ENCODE data around the gene ATP6V0D1.

Gene ATP6V0D1

DNA sequence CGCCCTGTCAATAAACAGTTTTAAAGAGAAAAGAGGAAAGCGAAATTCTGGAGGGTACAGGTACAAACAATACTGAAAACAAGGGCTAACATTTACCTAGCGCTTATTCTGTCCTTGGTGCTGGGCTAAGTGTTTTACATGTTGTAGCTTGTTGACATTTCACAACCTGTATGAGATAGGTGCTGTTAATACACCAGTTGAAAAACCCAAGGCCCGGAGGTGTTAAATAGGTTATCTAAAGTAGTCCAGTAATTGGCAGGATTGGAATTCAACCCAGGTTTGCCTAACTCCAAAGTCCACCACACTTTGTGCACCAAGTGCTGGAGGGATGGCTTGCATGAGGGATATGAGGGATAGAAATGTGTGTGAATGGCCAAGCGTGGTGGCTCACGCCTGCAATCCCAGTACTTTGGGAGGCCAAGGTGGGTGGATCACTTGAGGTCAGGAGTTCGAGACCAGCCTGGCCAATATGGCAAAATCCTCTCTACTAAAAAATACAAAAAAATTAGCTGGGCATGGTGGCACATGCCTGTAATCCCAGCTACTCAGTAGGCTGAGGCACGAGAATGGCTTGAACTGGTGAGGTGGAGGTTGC, 2.9 kb downstream of the ATP6V0D1 start:
- H3K9me3 Mint-ChIP-seq = no peaks in the 10 kb centered on the region

DNA sequence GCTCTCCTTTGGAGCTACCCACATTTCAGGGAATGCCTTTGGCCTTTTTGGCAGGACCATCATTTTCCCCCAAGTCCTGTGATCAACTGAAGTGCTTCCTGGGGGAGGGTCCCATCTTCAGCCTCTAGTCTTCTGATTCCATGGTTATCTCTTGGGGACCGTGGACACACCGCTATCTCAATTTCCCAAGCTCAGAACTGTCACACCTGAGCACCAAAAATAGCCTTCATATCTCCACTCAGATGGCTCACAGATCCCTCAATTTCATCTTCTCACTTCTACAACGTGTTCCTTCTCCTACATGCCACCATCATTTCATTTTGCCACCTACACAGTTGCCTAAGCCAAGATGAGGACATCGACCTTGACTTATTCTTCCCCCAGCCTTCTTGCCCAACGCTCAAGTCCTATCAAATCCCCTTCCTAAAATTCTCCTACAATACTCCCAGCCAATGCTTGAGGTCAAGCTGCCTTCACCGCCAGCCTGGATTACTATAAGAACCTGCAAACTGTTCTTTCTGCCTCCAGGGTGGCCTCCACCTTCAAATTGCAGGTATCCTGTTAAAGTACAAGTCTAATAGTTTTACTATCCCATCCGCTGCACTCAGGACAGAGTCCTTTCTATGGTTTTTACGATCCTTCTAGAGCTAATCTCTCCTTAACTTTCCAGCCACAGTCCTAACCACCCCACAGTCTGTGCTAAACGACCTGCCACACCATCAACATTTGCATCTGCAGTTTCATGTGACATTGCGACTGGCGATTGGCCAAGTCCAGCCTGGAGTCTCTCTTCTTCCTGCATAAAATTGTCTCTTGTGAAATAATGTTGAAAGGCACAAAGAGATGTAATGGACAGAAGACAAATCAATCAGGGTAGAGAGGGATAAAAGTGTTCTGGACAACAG, 6.2 kb downstream of the ATP6V0D1 start:
- H3K27ac Mint-ChIP-seq = no peak overlapping the region
- H3K9me3 Mint-ChIP-seq = no peaks in the 10 kb centered on the region
- TF ChIP-seq, protein P1, sequence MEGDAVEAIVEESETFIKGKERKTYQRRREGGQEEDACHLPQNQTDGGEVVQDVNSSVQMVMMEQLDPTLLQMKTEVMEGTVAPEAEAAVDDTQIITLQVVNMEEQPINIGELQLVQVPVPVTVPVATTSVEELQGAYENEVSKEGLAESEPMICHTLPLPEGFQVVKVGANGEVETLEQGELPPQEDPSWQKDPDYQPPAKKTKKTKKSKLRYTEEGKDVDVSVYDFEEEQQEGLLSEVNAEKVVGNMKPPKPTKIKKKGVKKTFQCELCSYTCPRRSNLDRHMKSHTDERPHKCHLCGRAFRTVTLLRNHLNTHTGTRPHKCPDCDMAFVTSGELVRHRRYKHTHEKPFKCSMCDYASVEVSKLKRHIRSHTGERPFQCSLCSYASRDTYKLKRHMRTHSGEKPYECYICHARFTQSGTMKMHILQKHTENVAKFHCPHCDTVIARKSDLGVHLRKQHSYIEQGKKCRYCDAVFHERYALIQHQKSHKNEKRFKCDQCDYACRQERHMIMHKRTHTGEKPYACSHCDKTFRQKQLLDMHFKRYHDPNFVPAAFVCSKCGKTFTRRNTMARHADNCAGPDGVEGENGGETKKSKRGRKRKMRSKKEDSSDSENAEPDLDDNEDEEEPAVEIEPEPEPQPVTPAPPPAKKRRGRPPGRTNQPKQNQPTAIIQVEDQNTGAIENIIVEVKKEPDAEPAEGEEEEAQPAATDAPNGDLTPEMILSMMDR (IDR thresholded peaks at IDR 0.05; ENCODE audit: unreplicated experiment in 3 of 3) = no peak
- peaks cover 17% of the 10 kb centered on the region for H3K4me1 Mint-ChIP-seq
- no peaks in the 10 kb centered on the region for H3K36me3 Mint-ChIP-seq (ENCODE audit: low read depth)
- no peaks in the 10 kb centered on the region for H3K27me3 Mint-ChIP-seq (ENCODE audit: low read depth)
- no peak overlapping the region for H3K4me3 Mint-ChIP-seq

More for the DNA sequence above, 2.9 kb downstream of the ATP6V0D1 start:
- TF ChIP-seq, protein P1 (IDR thresholded peaks at IDR 0.05; ENCODE audit: unreplicated experiment in 3 of 3) = no peak
- H3K4me3 Mint-ChIP-seq = peak overlapping the region; percentile 58 to 85 (median 77)
- H3K36me3 Mint-ChIP-seq (ENCODE audit: low read depth) = no peaks in the 10 kb centered on the region
- H3K27ac Mint-ChIP-seq = peak overlapping the region in 1 of 3 experiments; percentile 27
- H3K4me1 Mint-ChIP-seq = peaks cover 21% of the 10 kb centered on the region
- peaks cover 3% of the 10 kb centered on the region for H3K27me3 Mint-ChIP-seq (ENCODE audit: low read depth)

DNA sequence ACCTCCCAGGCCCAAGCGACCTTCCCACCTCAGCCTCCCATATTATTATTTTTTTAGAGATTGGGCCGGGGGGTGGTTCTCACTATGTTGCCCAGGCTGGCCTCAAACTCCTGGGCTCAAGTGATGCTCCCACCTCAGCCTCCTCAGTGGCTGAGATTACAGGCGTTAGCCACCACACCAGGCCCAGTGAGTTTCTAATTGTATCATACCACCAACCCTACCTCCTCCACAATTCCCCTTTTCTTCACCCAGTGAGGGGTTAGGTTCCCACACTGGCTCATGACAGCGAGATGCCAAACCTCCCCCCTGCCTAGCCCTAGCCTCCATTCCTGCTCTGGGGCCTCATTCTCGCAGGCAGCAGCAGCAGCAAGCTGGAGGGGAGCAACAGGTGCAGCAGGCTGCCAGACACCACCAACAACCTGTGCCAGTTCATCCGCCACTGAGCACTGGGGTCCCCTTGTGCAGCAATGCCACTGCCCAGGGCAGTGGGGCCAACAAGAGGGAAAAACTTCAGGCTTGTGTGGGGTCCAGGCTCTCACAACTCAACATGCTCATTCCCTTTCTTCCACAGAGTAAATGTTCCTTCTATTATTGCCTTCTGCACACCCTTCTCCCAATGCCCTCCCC, 9.1 kb downstream of the ATP6V0D1 start:
- H3K9me3 Mint-ChIP-seq = no peaks in the 10 kb centered on the region
- H3K4me3 Mint-ChIP-seq = no peak overlapping the region
- no peaks in the 10 kb centered on the region for H3K36me3 Mint-ChIP-seq (ENCODE audit: low read depth)
- H3K27ac Mint-ChIP-seq = no peak overlapping the region
- TF ChIP-seq, protein P1 (IDR thresholded peaks at IDR 0.05; ENCODE audit: unreplicated experiment in 3 of 3) = no peak
- H3K4me1 Mint-ChIP-seq = peaks cover 20% of the 10 kb centered on the region
- peaks cover 3% of the 10 kb centered on the region for H3K27me3 Mint-ChIP-seq (ENCODE audit: low read depth)

DNA sequence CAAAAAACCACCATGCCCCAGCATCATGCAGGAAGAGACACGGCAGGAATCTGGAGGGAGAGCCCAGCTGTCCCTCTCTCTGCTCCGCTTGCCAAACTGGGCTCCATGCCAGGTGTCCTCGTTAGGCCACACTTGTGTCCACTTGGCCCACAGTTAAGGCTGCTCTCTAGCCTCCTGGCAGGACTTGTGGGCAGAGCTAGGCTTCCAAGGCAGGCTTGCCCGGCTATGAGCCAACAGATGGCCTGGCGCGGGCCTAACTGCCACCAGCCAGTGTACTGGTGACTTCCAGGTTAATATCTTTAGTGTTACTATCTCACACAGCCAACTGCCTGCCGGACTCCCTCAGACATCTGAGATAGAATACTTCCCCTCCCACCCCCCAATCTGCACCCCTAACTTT, 10.6 kb downstream of the ATP6V0D1 start:
- Mint-ChIP-seq H3K36me3 (ENCODE audit: low read depth) (no peaks in the 10 kb centered on the region), H3K4me1 (peaks cover 20% of the 10 kb centered on the region), H3K4me3 (no peak overlapping the region), H3K9me3 (no peaks in the 10 kb centered on the region), H3K27ac (no peak overlapping the region), H3K27me3 (ENCODE audit: low read depth) (peaks cover 3% of the 10 kb centered on the region)
- TF ChIP-seq, protein P1 (IDR thresholded peaks at IDR 0.05; ENCODE audit: unreplicated experiment in 3 of 3) = no peak

DNA sequence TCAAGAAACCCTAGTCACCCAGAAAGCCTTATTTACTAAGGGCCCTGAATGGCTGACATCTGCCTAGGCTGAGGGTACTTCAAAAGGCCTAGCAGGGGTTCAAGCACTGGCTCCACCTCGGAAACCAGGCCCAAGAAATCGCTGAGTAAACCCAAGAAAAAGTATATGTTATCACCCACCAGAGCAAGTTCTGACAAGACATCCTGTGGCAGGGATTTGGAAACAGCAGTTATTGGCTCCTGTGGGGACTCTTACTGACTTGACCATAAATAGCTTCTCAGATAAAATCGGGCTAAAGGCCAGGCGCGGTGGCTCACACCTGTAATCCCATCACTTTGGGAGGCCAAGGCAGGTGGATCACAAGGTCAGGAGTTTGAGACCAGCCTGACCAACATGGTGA, 12.2 kb downstream of the ATP6V0D1 start:
- TF ChIP-seq, protein P1 (IDR thresholded peaks at IDR 0.05; ENCODE audit: unreplicated experiment in 3 of 3) = no peak
- Mint-ChIP-seq H3K4me1 (peaks cover 20% of the 10 kb centered on the region), H3K9me3 (no peaks in the 10 kb centered on the region), H3K27me3 (ENCODE audit: low read depth) (peaks cover 3% of the 10 kb centered on the region), H3K36me3 (ENCODE audit: low read depth) (no peaks in the 10 kb centered on the region), H3K4me3 (no peak overlapping the region), H3K27ac (no peak overlapping the region)
